Hematopoietic multipotent progenitor cell treated with erythropoietin and hydrocortisone succinate and interleukin-3 and kit ligand, for 6 days (in vitro differentiated cells): ENCODE data around the gene DHH.
"Not testable (repeated sequence)": the region's sequence is repeated elsewhere in the genome, so short reads cannot be mapped to it uniquely, and the experiment has no call there.

Source experiments
- DNase-seq: peaks from one replicate; pipeline ENCODE4 v3.0.0-alpha.2; 2015

The DHH gene

DNA sequence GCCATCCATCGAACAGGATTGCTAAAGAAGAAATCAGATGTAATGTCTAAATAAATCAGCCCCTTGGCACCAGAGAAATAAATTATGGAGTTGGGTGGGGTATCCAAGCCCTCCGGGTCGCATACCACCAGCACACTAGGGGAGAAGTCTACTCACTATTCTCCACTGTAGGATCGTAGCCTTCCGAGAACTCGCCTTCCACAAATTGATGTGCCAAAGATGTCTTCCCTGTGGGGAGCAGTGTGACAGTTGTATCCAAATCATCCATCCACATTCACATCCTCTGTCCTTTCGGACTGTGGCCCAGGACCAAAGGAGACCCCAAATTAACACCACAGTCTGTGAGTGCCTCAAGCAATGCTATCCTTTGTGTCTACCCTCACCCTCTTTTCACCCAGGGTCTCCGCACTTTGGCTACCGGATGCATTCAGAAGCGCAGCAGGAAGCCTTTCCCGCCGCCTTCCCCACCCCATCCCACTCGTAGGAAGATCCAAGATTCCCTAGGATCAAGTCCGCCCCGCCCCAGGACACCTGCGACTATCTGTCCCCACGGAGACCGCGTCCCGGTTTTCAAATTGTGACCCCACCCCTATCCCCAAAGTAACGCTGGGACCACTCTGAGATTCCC, 25.6 kb downstream of the DHH start:
- DNase-seq, result no peak

GRCh38 chr12:49066120-49066519, 28.5 kb downstream of the DHH start:
- DNase-seq, result no peak

GRCh38 chr12:49064767-49065152, 29.8 kb downstream of the DHH start:
- no peak for DNase-seq

- DNase-seq, result not testable (repeated sequence)
Measured at GRCh38 chr12:49061916-49062315, 32.7 kb downstream of the DHH start.

DNA sequence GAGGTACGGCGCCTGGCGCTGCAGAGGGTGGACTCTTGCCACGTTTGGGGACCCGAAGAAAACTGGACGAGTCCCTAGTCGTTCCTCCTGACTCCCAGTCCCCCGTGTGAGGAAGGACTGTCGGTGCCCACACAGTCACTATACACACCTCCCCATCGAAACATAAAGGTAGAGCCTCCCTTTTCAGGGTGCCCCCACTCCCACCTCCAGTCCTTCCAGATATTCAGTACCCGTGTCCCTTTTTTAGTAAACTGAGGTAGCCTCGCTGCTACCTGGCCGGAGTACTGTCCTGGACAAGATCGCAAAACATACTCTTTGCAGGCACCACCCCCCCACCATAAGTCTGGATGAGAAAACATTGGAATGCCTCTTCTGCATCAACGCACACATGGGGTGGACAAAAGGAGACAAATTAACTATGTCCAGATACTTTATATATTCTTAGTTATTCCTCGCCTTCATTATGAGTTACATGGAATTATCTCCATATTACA, 33.4 kb downstream of the DHH start:
- DNase-seq, result no peak

- DNase-seq, result peak; percentile 97
Measured at GRCh38 chr12:49060237-49061156, 34.1 kb downstream of the DHH start, which contains the start of gene KMT2D. Gene KMT2D, minus strand, starts transcription at chr12:49060794. Its CDS starts 5,470 bp downstream, at chr12:49055324.

GRCh38 chr12:49059299-49060171, 35.1 kb downstream of the DHH start:
- DNase-seq, result peak; percentile 65

DNA sequence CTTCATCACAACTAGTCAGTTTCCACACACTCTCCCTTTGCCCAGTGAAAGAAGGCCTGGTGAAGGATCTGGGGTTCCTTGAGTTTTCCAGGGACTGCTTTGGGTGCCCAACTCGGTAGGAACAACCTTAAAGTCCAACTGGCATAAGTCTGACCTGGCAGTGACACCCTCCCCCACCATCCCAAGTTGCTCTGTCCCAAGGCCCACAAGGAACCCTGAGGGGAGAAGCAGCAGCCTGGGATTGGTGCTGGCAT, 35.6 kb downstream of the DHH start:
- DNase-seq, result no peak

GRCh38 chr12:49058366-49059044, 36.1 kb downstream of the DHH start:
- no peak for DNase-seq

- peak; percentile 40 for DNase-seq
Measured at GRCh38 chr12:49057888-49058287, 36.7 kb downstream of the DHH start.

DNA sequence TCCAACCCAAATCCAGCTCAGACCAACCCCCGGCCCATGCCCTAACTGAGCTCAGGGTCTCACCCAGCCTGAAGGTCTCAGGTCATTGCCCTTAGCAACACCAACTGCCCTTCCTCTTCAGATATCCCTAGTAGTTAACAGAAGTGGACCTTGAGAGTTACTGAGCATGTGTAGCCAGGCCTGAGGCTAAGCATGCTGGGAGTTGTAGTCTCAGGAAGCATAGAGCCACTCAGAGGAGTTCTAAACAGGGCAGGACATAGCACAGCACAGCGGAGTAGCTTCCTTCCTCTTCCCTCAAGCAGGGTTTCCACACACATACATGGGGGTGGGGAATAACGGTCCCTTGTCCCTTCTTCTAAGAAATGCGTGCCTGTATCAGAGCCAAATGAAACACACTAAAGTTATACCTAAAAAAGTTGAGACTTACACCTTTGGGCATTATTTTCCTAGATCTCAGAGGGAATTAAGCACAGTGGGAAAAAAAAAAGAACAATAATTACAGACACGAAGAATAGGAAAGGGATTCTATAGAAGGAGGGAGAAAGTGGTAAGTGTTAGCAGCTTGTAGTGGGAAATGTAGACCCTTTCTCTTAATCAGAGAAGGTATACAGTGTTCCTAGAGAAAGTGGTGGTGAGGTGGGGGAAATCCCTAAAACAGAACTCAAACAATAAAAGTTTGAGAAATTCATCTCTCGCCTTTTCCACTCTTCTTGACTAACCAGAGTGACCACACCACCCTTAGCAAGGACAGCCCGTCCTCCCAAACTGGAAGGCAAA, 38.4 kb downstream of the DHH start:
- peak; percentile 94 for DNase-seq

- no peak for DNase-seq
Measured at GRCh38 chr12:49055092-49055491, 39.5 kb downstream of the DHH start.

GRCh38 chr12:49054524-49054923, 40.1 kb downstream of the DHH start:
- DNase-seq, result no peak

DNA sequence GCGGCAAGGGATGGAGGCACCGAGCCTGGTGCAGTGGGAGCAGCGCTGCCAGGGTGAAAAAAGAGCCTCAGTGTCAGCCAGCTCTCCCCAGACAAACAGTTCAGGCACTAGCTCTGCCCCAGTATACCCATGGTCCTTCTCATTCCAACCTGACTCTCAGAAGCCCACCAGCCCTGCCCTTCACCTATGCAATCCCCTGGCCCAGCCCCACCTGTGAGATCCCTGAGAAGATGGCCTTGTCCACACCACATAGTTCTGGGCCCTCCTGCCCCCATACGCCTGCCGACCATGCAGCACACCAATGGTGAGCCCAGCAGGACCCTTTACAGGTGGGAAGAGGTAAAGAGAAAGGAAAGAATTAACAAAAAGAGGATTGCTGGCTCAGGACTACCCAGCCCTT, 40.5 kb downstream of the DHH start:
- DNase-seq, result no peak

DNA sequence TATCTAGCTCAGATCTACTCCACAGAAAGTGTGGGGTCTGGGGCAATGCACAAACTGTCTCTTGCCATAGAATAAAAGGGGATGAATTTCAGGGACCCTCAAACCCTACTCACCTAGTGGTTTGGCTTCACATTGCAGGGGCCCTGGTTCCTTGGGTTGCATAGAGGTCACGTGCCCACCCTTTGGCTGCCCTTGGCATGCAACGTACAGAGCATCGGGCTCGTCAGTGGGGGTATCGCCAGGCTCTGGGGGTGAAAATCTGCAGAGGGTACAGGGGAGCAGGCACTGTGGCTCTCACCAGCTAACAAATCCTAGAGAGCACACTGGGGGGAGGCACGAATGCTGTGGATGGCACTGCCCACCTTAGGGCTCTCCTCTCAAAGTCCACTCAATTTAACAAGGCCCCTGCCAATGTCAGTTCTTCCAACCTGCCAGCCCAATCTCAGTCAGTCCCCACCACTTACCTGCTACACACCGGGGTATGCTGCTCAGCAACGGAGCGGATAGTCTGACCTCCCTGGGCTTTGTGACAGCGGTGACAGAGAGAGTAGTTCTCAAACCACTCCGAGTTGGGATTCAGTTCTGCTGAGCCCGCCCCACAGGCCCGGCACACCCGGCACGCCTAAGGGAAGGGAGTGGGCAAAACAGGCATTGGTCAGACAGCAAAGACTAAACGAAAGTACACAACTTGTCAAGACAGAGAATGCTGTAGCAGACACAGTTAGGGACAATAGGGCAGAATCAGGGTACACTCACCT, 42.0 kb downstream of the DHH start:
- DNase-seq, result no peak

- DNase-seq, result no peak
Measured at GRCh38 chr12:49051777-49052438, 42.7 kb downstream of the DHH start.

DNA sequence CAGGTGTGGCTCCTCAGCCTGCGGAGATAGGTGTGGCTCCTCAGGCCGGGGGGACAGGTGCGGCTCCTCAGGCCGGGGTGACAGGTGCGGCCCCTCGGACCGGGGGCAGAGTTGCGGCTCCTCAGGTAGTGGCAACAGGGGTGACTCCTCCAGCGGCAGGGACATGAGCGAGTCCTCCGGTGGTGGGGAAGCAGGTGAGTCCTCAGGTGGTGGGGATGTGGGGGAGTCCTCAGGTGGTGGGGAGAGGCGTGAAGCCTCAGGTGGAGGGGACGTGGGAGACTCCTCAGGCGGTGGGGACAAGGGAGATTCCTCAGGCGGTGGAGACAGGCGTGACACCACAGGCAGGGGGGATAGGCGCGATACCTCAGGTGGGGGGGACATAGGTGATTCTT, 43.2 kb downstream of the DHH start:
- DNase-seq, result no peak

- no peak for DNase-seq
Measured at GRCh38 chr12:49050507-49051372, 43.9 kb downstream of the DHH start.

DNA sequence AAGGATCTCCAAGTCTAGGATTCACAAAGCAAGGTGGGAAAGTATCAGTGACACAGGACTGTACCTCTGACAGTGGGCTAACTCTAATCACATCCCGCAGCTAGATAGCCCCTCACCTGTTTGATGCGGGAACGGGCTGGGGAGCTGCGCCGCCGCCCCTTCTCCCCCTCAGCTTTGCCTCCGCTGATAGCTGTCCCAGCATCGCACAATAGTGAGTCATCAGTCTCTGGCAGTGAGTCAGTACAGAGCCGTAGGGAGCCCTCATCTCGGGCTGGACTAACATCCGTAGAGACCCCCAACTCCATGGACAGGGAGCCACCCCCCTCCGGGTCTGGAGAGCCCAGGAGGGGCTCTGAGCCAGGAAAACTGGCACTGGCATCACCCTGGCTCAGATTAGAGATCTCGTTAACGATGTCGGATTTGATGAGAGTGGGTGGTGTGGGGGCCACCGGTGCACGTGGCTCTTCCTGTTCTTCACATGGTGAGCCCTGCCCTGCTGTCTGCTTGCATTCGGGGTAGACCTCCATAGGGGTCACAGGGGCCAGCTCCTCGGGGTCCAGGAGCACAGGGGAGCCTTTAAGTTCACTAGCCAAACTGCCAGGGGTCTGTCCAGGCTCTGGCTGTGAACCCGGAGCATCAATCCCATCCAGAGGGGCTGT, 44.9 kb downstream of the DHH start:
- DNase-seq, result no peak
